ENCODE measurements around the gene COLGALT1. TPM values are rescaled to one million over a fixed set of nuclear protein-coding genes. Genes with fewer than 3 reads are reported as not detected.

Gene COLGALT1
- polyA plus RNA-seq, 2 of the 4 experiments (the other 2 are of a cell fraction): 57.1 to 64.4 TPM

DNA sequence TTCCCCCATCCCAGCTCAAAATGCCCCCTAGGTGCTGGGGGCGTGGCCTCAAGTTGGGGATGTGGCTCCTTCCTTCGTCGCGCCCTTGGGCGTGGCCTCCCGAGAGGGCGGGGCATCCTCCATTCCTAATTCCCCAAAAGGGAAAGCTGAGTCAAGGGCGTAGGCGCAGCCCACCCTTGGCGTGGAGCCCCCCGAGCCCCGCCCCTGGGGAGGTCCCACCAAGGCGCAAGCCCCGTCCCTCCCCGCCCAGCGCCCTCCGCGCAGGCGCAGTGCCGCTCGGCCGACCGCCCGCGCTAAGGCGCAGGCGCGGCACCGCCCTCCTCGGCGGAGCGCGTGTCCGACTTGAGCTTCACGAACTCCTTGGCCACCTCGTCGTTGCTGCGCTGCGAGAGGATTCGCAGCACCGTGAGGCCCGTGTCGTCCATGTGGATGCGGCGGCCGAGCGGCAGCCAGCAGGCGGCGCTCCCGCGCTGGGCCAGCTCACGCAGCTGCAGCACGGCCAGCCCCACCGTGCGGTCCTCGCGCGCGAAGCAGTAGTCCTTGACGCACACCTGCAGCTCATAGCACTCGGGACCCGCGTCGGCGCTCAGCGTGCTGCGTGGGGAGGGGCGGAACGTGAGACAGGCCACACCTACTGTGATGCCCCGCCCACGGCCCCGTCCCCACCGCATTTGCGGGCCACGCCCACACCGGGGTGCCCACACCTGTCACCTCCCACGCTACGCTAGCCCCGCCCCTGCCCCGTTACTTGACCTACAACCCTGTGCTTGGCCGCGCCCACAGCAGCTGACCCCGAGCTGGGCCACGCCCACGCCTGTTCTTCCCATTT is 50.5 kb downstream of the COLGALT1 start (continued):
- TF ChIP-seq, protein P1, sequence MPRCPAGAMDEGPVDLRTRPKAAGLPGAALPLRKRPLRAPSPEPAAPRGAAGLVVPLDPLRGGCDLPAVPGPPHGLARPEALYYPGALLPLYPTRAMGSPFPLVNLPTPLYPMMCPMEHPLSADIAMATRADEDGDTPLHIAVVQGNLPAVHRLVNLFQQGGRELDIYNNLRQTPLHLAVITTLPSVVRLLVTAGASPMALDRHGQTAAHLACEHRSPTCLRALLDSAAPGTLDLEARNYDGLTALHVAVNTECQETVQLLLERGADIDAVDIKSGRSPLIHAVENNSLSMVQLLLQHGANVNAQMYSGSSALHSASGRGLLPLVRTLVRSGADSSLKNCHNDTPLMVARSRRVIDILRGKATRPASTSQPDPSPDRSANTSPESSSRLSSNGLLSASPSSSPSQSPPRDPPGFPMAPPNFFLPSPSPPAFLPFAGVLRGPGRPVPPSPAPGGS (IDR thresholded peaks at IDR 0.05): peak; percentile 76; the same call in 1 of the 3 replicates
- TF ChIP-seq PHF8 (IDR thresholded peaks at IDR 0.05; ENCODE audit: borderline replicate concordance, low read depth) (no peak; the same call in 1 of the 2 replicates), NR3C1 (IDR thresholded peaks at IDR 0.05) (no peak), POLR2A (IDR thresholded peaks at IDR 0.05; ENCODE audit: low read length) (peak; percentile 78), ZC3H11A (IDR thresholded peaks at IDR 0.05) (no peak), HOXB13 (CRISPR knock-in tag; IDR thresholded peaks at IDR 0.05; ENCODE audit: low read depth) (no peak), HEYL (CRISPR knock-in tag; IDR thresholded peaks at IDR 0.05) (no peak), POLR2AphosphoS2 (conservative IDR thresholded peaks at IDR 0.05; ENCODE audit: low read length) (no peak), HOXA7 (CRISPR knock-in tag; IDR thresholded peaks at IDR 0.05) (no peak), SMC3 (IDR thresholded peaks at IDR 0.05) (peak; percentile 35; the same call in 1 of the 3 replicates), FOSL2 (IDR thresholded peaks at IDR 0.05) (no peak), FOSL2 (CRISPR knock-in tag; IDR thresholded peaks at IDR 0.05) (peak; percentile 8; the same call in 1 of the 2 replicates), RCOR1 (IDR thresholded peaks at IDR 0.05; ENCODE audit: low read depth, low read length) (no peak), CBX8 (IDR thresholded peaks at IDR 0.05) (no peak), NFE2L2 (conservative IDR thresholded peaks at IDR 0.05; ENCODE audit: low read length) (no peak), KDM1A (IDR thresholded peaks at IDR 0.05; ENCODE audit: low read depth) (no peak), HOXB5 (CRISPR knock-in tag; IDR thresholded peaks at IDR 0.05) (0 out of 2 replicates have a peak, but pooled peaks have one; percentile 43), JUN (IDR thresholded peaks at IDR 0.05) (peak; percentile 76 to 84; a peak in 4 of 5 replicates), CHD4 (IDR thresholded peaks at IDR 0.05; ENCODE audit: borderline replicate concordance) (no peak), EHMT2 (IDR thresholded peaks at IDR 0.05; ENCODE audit: low read depth) (no peak)

DNA sequence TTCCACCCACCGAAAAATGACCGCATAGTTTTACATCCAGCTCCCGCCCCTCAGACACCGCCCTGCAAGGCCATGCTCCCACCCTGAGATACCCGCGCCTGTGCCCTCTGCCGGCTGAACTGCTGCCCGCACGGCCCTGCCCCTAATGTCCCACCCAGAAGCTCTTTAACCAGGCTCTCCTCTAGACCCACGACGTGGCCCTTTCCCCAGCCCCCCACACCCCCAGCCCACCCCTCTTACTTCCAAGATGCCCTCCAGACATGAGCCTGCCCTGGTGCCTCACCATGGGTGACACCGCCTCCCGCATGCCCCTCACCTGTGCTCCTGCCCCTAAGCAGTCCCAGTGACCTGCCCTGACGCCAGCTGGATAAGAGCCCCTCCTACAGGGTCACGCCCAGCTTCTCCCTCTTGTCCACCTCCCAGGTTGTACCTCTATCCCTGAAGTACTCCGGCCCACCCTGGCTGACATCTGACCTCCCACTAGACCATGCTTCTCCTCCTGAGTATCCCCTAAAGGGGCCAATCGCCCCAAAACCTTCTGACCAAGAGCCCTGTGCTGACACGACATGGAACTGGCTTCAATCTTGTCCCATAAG is 51.2 kb downstream of the COLGALT1 start:
- ATAC-seq (peak; percentile 79 to 88), DNase-seq (ENCODE audit: low read depth in 1 of 2, low spot score in 1 of 2) (peak in 1 of 2 experiments; percentile 72), FAIRE-seq (no peak)
- peak overlapping the region; percentile 94 for H3K4me2 ChIP-seq
- peak overlapping the region; percentile 63 for H3K4me3 ChIP-seq
- 30% methylated on average over 11 of the region's 18 CpGs for WGBS (ENCODE audit: missing lambda C conversion rate)
- H3K27ac ChIP-seq: peak overlapping the region; percentile 93 to 98
- CTCF ChIA-PET: interaction anchor here (0.8 to 1.9 kb wide), 18 partner anchors 7 to 250 kb away, joined by 3 to 8 read pairs (median 3); no protein-coding TSS in a partner anchor
- POLR2A ChIA-PET: interaction anchor here (0.5 to 1.9 kb wide), 11 partner anchors 8 to 890 kb away, joined by 3 to 8 read pairs (median 3); partner anchors contain the start of genes MAP1S, PGLS and RPL18A
- H3K4me1 ChIP-seq: peaks cover 10% of the 10 kb centered on the region; the same call in 2 of the 3 replicates
- H3K9me3 ChIP-seq: no peaks in the 10 kb centered on the region
- TF ChIP-seq, protein P2, sequence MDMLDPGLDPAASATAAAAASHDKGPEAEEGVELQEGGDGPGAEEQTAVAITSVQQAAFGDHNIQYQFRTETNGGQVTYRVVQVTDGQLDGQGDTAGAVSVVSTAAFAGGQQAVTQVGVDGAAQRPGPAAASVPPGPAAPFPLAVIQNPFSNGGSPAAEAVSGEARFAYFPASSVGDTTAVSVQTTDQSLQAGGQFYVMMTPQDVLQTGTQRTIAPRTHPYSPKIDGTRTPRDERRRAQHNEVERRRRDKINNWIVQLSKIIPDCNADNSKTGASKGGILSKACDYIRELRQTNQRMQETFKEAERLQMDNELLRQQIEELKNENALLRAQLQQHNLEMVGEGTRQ (IDR thresholded peaks at IDR 0.05): no peak
- TF ChIP-seq, protein P3, sequence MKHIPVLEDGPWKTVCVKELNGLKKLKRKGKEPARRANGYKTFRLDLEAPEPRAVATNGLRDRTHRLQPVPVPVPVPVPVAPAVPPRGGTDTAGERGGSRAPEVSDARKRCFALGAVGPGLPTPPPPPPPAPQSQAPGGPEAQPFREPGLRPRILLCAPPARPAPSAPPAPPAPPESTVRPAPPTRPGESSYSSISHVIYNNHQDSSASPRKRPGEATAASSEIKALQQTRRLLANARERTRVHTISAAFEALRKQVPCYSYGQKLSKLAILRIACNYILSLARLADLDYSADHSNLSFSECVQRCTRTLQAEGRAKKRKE (CRISPR knock-in tag; IDR thresholded peaks at IDR 0.05; ENCODE audit: low read depth): no peak
- TF ChIP-seq, protein P4, sequence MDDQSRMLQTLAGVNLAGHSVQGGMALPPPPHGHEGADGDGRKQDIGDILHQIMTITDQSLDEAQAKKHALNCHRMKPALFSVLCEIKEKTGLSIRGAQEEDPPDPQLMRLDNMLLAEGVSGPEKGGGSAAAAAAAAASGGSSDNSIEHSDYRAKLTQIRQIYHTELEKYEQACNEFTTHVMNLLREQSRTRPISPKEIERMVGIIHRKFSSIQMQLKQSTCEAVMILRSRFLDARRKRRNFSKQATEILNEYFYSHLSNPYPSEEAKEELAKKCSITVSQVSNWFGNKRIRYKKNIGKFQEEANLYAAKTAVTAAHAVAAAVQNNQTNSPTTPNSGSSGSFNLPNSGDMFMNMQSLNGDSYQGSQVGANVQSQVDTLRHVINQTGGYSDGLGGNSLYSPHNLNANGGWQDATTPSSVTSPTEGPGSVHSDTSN (IDR thresholded peaks at IDR 0.05): no peak
- TF ChIP-seq, protein P5, sequence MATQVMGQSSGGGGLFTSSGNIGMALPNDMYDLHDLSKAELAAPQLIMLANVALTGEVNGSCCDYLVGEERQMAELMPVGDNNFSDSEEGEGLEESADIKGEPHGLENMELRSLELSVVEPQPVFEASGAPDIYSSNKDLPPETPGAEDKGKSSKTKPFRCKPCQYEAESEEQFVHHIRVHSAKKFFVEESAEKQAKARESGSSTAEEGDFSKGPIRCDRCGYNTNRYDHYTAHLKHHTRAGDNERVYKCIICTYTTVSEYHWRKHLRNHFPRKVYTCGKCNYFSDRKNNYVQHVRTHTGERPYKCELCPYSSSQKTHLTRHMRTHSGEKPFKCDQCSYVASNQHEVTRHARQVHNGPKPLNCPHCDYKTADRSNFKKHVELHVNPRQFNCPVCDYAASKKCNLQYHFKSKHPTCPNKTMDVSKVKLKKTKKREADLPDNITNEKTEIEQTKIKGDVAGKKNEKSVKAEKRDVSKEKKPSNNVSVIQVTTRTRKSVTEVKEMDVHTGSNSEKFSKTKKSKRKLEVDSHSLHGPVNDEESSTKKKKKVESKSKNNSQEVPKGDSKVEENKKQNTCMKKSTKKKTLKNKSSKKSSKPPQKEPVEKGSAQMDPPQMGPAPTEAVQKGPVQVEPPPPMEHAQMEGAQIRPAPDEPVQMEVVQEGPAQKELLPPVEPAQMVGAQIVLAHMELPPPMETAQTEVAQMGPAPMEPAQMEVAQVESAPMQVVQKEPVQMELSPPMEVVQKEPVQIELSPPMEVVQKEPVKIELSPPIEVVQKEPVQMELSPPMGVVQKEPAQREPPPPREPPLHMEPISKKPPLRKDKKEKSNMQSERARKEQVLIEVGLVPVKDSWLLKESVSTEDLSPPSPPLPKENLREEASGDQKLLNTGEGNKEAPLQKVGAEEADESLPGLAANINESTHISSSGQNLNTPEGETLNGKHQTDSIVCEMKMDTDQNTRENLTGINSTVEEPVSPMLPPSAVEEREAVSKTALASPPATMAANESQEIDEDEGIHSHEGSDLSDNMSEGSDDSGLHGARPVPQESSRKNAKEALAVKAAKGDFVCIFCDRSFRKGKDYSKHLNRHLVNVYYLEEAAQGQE (IDR thresholded peaks at IDR 0.05): no peak
- TF ChIP-seq JUN (IDR thresholded peaks at IDR 0.05): no peak
- TF ChIP-seq, protein P6, sequence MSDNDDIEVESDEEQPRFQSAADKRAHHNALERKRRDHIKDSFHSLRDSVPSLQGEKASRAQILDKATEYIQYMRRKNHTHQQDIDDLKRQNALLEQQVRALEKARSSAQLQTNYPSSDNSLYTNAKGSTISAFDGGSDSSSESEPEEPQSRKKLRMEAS (IDR thresholded peaks at IDR 0.05): no peak
- no peak for TF ChIP-seq RAD21 (conservative IDR thresholded peaks at IDR 0.05 in 1 of 2, IDR thresholded peaks at IDR 0.05 in 1 of 2)
- no peak for TF ChIP-seq RCOR1 (IDR thresholded peaks at IDR 0.05; ENCODE audit: low read depth, low read length)
- TF ChIP-seq MYC (IDR thresholded peaks at IDR 0.05; ENCODE audit: borderline replicate concordance, low read length): no peak
- no peak for TF ChIP-seq POLR2A (IDR thresholded peaks at IDR 0.05; ENCODE audit: low read length)
- no peak for TF ChIP-seq GATA3 (IDR thresholded peaks at IDR 0.05; ENCODE audit: borderline replicate concordance)
- TF ChIP-seq, protein P1 (IDR thresholded peaks at IDR 0.05): no peak; the same call in 2 of the 3 replicates
- no peak for TF ChIP-seq CBX8 (IDR thresholded peaks at IDR 0.05)
